C4-2B (cell line): ENCODE data around the gene CLIC1.

ENCODE experiments used
- H3K27ac ChIP-seq: fragments of 450-650 bp; 2 replicates; pipeline ENCODE4 v1.5.1; 2017
- CTCF ChIP-seq: fragments of 450-650 bp; conservative IDR thresholded peaks from 2 replicates; pipeline ENCODE4 v1.5.1; 2017; ENCODE audit warnings: mild to moderate bottlenecking
- ZFX ChIP-seq: fragments of 450-650 bp; IDR thresholded peaks from 2 replicates; pipeline ENCODE4 v1.6.1; 2017

CLIC1 gene

GRCh38 chr6:31736021-31736767 lies at the start of gene CLIC1:
Gene CLIC1 (minus strand): TSS chr6:31736530. CDS start chr6:31736300, 230 bp downstream.
- peak within 1 kb of the TSS; percentile 95 for H3K27ac ChIP-seq
- no peak for TF ChIP-seq ZFX

- TF ChIP-seq CTCF (no peak), ZFX (no peak)
- no peak overlapping the region for H3K27ac ChIP-seq
These were observed 49.1 kb upstream of the CLIC1 start for GRCh38 chr6:31785475-31785874.

GRCh38 chr6:31784098-31784925 lies 48.0 kb upstream of the CLIC1 start:
- TF ChIP-seq CTCF (no peak), ZFX (no peak)
- no peak overlapping the region for H3K27ac ChIP-seq

GRCh38 chr6:31782126-31782855 lies 46.0 kb upstream of the CLIC1 start:
- no peak overlapping the region for H3K27ac ChIP-seq
- TF ChIP-seq CTCF (no peak), ZFX (no peak)

GRCh38 chr6:31781244-31782125 lies 45.2 kb upstream of the CLIC1 start:
- TF ChIP-seq ZFX (no peak), CTCF (no peak)
- H3K27ac ChIP-seq, result no peak overlapping the region

GRCh38 chr6:31780507-31781243 lies 44.3 kb upstream of the CLIC1 start:
- no peak for TF ChIP-seq ZFX
- TF ChIP-seq CTCF, result no peak
- no peak overlapping the region for H3K27ac ChIP-seq
